Suppressor macrophage treated with lipopolysaccharide for 4 hours (primary cell): Measurements from ENCODE around the gene AMELX.

ENCODE experiments used
- DNase-seq: peaks from one replicate; pipeline ENCODE4 v3.0.0-alpha.2; 2020

AMELX gene

GRCh38 chrX:11293113-11293512 is at the start of gene AMELX:
AMELX (plus strand) TSS chrX:11293413; CDS start chrX:11294789, 1,376 bp downstream.
- DNase-seq: no peak

DNA sequence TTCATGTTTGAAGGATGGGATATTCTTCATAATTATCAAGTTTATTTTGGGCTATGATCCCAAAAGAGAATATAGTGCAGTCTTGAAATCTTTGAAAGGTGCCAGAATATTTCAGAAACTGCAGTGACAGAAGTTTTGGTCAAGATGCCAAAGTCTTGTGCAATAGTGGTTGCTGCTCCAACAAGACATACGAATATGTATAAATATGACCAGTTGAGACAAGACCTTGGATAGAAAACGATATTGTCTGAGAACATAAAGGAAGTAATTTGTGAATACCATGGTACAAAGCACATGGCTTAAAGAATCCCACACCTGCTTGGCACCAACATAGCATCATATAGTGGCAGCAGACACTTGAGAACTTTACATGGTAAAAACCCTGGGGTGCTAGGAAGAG is 48.6 kb upstream of the AMELX start:
- DNase-seq: no peak

- peak; percentile 10 for DNase-seq
Observed at GRCh38 chrX:11254417-11255109, 38.6 kb upstream of the AMELX start.

DNA sequence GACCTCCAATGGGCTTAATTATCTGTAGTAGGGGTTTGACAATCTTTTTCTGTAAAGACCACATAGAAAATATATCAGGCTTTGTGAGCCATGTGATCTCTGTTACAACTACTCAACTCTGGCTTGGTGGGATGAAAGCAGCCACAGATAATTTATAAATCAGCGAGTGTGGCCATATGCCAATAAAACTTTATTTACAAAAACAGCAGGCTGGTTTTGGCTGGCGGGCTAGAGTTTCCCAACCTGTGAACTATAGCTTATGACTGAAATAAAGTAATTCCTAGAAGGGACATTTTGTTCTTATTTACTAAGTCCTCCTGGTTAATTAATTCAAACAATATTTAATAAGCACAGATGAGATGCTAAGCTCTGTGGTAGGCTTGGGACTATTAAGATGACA is 35.9 kb upstream of the AMELX start:
- DNase-seq: no peak

GRCh38 chrX:11257711-11258110 is 35.5 kb upstream of the AMELX start:
- no peak for DNase-seq

- no peak for DNase-seq
Observed at GRCh38 chrX:11259437-11259836, 33.8 kb upstream of the AMELX start.

GRCh38 chrX:11261260-11261659 is 32.0 kb upstream of the AMELX start:
- no peak for DNase-seq

GRCh38 chrX:11264925-11265324 is 28.3 kb upstream of the AMELX start:
- DNase-seq: peak; percentile 38

DNA sequence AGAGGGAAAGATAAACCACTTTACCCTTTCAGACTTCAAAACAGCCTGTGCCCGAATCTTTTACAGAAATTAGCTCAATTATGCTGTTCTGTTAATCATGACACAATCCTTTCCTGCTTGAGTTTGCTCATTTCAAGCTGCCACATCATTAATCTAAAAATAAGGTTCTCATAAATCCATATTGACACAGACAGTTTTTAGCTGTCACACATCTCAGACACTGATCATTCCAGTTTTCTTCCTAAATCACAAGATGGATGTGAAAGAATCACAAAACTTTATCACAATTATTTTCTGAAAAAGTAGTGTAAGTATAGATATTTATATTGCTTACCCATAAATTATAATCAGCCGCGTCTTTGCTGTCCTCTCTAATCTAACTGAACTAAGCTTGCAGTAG is 27.9 kb upstream of the AMELX start:
- peak; percentile 7 for DNase-seq

DNA sequence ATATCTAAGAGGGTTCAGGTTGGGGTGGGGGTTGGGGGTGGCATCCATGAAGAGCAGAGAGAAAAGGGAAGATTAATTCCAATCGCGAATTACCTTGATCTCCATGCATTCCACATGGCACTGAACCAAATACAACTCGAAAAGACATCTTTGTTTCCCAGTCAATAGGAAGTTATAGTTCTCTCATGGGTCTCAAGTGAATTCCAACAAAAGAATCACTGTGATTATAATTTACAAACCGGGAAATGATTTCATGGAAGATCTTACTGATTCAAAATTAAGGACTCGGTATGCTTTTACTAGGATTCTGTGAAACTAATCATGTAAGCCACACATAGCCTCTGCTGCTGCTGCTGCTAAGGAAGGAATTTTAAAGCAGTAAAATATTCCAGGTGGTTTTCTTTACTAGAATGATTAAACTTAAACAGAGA is 26.6 kb upstream of the AMELX start:
- DNase-seq: no peak

- DNase-seq: peak; percentile 6
Observed at GRCh38 chrX:11267425-11267824, 25.8 kb upstream of the AMELX start.

DNA sequence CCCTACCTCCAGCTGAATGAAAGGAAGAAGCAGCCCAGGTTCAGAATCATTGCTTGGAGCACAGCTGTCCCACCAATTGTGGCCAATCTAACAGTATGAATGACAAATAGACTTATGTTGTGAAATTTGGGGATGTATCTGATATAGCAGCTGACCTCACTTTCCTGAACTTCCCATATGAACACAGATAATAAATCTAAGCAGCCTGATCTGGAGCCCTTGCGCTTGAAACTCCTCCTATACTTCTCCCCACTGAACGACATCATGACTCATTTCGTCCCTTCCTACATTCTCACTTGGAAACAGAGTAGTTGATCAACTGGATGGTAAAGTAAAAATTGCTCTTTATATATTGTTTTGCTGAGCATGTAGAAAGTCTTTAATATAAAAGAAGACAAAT is 24.2 kb upstream of the AMELX start:
- DNase-seq: peak; percentile 36

DNA sequence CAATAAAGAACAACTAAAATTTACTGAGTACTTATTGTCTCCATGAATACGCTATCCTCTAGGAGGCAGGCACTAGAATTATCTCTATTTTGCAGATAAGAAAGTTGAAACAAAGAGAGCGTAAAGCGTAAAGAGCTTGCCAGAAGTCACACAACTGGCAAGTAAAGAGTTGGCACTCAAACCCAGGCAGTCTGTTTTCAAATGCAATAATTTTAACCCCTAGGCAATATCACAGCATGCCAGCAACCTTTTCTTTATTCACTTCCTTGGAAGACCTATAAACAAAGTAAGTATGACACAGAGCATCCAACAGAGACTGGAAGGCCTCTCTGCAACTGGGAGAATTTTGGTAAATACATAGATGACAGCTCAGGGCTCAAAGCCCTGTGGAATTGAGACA is 23.2 kb upstream of the AMELX start:
- no peak for DNase-seq

DNA sequence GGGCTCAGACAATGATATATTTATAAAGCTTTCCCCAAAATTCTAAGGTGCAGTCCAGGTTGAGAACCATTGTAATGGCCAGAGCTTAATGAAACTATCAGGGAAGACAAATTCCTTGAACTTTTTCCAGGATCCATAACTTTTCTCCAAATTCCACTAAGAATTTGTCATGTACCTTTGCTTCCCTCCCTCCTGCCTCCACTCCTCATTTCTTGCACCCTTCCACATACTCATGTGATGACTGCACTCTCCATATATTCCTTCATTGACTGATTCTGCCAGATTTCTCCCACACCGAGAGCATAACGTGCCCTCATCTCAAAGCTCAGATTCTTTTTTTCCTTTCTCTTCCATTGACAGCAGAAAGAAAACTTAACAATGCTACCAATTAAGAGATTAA is 20.9 kb upstream of the AMELX start:
- DNase-seq: no peak

DNA sequence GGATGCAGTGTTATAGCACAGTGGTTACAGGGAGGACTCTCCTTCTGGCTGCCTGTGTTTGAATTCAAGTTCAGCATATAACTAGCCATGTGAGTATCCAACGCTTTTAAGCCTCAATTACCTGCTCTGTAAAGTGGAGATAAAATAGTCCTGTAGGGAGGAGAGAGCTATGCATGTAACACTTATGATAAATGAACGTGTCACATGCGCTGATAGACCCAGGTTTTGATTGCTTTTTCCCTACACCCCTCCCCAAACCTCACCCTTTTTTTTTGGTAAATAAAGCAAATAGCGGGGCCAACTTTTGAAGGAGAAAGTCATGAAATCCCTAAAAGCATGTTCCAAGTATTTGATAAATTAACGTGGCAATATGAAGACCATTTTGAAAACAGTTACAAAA is 20.4 kb upstream of the AMELX start:
- DNase-seq: no peak

- DNase-seq: no peak
Observed at GRCh38 chrX:11273544-11273943, 19.7 kb upstream of the AMELX start.

- DNase-seq: no peak
Observed at GRCh38 chrX:11282043-11282442, 11.2 kb upstream of the AMELX start.

GRCh38 chrX:11285651-11286050 is 7.6 kb upstream of the AMELX start:
- peak; percentile 20 for DNase-seq

GRCh38 chrX:11287505-11287904 is 5.7 kb upstream of the AMELX start:
- peak; percentile 26 for DNase-seq

DNA sequence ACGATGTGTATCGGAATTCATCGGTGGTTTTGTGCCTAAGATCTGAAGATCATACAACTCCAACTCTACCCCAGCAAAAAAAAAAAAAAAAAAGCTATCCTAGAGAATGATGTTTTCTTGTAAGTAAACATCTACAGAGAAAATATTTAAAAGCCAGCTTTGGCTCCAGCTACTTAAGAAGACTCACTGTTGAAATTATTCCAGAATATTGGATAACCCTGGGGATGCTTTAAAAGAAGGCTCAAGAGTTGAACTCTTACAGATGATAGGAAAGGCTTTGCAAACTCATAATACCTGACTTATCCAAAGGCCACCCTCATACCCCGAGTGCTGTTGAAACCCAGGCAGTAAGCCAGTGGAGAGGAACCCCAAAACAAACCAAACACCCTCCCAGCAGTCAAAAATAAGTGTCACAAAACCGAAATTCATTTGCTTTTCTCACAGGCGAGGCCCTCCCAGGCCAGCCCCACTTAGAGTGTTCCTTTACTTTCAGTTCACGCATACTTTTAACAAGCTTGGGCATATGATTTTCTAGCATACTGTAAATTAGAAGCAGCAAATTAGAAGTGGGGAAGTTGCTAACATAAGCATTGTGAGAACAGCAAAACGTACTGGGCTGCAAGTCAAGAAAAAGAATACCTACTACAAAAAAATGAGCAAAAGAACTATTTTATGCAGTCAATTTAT is 2.7 kb upstream of the AMELX start:
- DNase-seq: no peak

GRCh38 chrX:11296051-11296450 is 2.8 kb downstream of the AMELX start:
- DNase-seq: no peak

DNA sequence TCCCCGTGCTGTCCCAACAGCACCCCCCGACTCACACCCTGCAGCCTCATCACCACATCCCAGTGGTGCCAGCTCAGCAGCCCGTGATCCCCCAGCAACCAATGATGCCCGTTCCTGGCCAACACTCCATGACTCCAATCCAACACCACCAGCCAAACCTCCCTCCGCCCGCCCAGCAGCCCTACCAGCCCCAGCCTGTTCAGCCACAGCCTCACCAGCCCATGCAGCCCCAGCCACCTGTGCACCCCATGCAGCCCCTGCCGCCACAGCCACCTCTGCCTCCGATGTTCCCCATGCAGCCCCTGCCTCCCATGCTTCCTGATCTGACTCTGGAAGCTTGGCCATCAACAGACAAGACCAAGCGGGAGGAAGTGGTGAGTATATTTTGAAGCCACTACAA is 5.4 kb downstream of the AMELX start:
- no peak for DNase-seq

DNA sequence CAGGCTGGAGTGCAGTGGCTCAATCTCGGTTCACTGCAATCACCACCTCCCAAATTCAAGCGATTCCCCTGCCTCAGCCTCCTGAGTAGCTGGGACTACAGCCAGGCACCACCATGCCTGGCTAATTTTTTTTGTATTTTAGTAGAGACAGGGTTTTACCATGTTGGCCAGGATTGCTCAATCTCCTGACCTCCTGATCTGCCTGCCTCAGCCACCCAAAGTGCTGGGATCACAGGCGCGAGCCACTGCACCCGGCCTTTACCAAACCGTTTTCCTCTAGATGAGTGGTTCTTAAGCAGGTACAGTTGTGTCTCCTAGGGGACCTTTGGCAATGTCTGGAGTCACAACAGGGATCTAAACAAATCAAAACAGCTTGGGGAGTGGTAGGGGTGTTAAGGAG is 11.6 kb downstream of the AMELX start:
- no peak for DNase-seq

- no peak for DNase-seq
Observed at GRCh38 chrX:11305641-11306040, 12.4 kb downstream of the AMELX start.

DNA sequence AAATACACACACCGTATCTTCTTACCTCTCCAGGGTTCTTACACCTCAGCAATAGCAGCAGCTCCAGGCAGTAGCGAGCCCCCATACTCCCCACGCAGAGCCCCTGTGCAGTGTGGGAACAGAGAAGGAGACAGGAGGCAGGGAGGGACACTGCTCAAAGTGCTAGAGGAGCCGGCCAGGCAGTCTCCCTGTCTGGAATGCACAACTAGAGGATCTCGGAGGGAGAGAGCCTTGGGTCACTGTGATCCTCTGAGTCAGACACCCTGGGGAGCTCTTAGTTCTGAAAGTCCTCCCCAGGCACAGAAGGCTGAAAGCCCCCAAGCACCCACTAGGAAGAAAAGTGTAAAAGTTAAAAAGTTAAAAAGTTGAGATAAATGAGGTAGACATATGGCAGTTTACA is 16.0 kb downstream of the AMELX start:
- DNase-seq: no peak
